ENCODE results near the gene ANO2. TPM values are rescaled to one million over a fixed set of nuclear protein-coding genes. Genes with fewer than 3 reads are reported as not detected.

The ANO2 gene
- total and polyA plus RNA-seq, 4 donors, result 0.03 to 0.25 (median 0.15) TPM

DNA sequence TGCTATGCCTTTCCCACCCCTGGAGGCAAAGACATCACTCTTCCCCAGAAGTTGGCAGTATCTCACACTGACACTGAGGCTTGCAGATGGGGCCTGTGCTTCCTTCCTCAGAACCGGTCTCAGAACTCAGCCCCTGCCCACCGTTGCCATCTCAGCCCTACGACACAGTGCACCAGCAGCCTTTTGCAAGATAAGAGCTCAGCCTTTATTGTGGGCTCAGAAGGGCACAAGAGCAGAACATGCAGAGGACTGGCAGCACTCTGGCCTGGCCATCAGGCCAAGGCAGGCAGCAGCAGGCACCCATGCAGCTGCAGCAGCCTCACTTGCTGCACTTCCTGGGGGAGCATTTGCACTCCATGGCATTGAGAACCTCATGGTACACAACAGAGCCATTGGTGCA, 3.6 kb upstream of the ANO2 start:
- 77% methylated on average over 3 of the region's 3 CpGs for WGBS
- H3K9ac ChIP-seq (ENCODE audit: low read depth in 1 of 2, low read length in 2 of 2), result no peak overlapping the region
- H3K27me3 ChIP-seq (ENCODE audit: control insufficient read depth in 4 of 4, insufficient read depth in 4 of 4, low read length in 3 of 4), result peaks cover 0 to 11% (median 8%) of the 10 kb centered on the region in 4 donors
- no peaks in the 10 kb centered on the region for H3K36me3 ChIP-seq (ENCODE audit: control insufficient read depth in 4 of 4, insufficient read depth in 3 of 4, low read depth in 1 of 4, low read length in 3 of 4)
- DNase-seq (ENCODE audit: low spot score), result no peak
- TF ChIP-seq, protein P1, sequence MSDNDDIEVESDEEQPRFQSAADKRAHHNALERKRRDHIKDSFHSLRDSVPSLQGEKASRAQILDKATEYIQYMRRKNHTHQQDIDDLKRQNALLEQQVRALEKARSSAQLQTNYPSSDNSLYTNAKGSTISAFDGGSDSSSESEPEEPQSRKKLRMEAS (IDR thresholded peaks at IDR 0.05), result no peak
- TF ChIP-seq GABPA (IDR thresholded peaks at IDR 0.05 in 1 of 2, conservative IDR thresholded peaks at IDR 0.05 in 1 of 2), result no peak
- H3K4me3 ChIP-seq (ENCODE audit: low read depth in 1 of 3, low read length in 3 of 3), result no peak overlapping the region
- no peaks in the 10 kb centered on the region for H3K9me3 ChIP-seq (ENCODE audit: control insufficient read depth in 4 of 4, low read length in 3 of 4)
- H3K4me1 ChIP-seq (ENCODE audit: control insufficient read depth in 4 of 4, insufficient read depth in 4 of 4, low read length in 3 of 4), result peaks cover 0 to 10% (median 6%) of the 10 kb centered on the region in 4 donors
- no peak overlapping the region for H3K27ac ChIP-seq (ENCODE audit: low read depth in 1 of 2, low read length in 2 of 2)

DNA sequence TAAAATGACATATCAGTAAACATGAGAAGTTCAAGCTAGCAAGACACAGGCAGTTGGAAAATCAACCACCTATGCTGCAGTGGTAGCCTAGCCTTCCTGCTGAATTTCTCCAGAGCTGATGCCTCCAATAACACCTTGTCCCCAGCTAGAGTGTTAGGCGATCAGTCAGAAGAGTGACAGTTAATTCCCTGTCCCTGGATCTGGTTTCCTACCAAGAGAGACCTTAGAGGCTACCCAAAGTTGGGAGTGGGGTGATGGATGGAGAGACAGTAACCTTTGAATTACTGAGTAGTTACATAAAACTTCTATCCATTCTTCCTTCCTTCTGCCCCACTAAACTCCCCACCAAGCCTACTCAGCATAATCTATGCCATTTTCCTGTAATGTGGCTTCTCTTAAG, 1.9 kb upstream of the ANO2 start:
- Histone ChIP-seq H3K9me3 (ENCODE audit: control insufficient read depth in 4 of 4, low read length in 3 of 4) (no peaks in the 10 kb centered on the region), H3K4me3 (ENCODE audit: low read depth in 1 of 3, low read length in 3 of 3) (no peak overlapping the region), H3K27me3 (ENCODE audit: control insufficient read depth in 4 of 4, insufficient read depth in 4 of 4, low read length in 3 of 4) (peaks cover 0 to 11% (median 8%) of the 10 kb centered on the region in 4 donors), H3K27ac (ENCODE audit: low read depth in 1 of 2, low read length in 2 of 2) (no peak overlapping the region), H3K4me1 (ENCODE audit: control insufficient read depth in 4 of 4, insufficient read depth in 4 of 4, low read length in 3 of 4) (peaks cover 0 to 10% (median 6%) of the 10 kb centered on the region in 4 donors), H3K36me3 (ENCODE audit: control insufficient read depth in 4 of 4, insufficient read depth in 3 of 4, low read depth in 1 of 4, low read length in 3 of 4) (no peaks in the 10 kb centered on the region), H3K9ac (ENCODE audit: low read depth in 1 of 2, low read length in 2 of 2) (no peak overlapping the region)
- 86% methylated on average over 1 of the region's 1 CpG for WGBS
- no peak for TF ChIP-seq EGR1 (IDR thresholded peaks at IDR 0.05; ENCODE audit: low read depth in 2 of 2)
- TF ChIP-seq HNF4A (conservative IDR thresholded peaks at IDR 0.05), result no peak
- TF ChIP-seq, protein P2, sequence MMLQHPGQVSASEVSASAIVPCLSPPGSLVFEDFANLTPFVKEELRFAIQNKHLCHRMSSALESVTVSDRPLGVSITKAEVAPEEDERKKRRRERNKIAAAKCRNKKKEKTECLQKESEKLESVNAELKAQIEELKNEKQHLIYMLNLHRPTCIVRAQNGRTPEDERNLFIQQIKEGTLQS (IDR thresholded peaks at IDR 0.05), result no peak
- TF ChIP-seq FOXA2 (IDR thresholded peaks at IDR 0.05), result no peak
- TF ChIP-seq NR2F2 (IDR thresholded peaks at IDR 0.05), result no peak
- no peak for TF ChIP-seq FOXA1 (IDR thresholded peaks at IDR 0.05)
- TF ChIP-seq RXRA (IDR thresholded peaks at IDR 0.05), result no peak
- TF ChIP-seq, protein P3, sequence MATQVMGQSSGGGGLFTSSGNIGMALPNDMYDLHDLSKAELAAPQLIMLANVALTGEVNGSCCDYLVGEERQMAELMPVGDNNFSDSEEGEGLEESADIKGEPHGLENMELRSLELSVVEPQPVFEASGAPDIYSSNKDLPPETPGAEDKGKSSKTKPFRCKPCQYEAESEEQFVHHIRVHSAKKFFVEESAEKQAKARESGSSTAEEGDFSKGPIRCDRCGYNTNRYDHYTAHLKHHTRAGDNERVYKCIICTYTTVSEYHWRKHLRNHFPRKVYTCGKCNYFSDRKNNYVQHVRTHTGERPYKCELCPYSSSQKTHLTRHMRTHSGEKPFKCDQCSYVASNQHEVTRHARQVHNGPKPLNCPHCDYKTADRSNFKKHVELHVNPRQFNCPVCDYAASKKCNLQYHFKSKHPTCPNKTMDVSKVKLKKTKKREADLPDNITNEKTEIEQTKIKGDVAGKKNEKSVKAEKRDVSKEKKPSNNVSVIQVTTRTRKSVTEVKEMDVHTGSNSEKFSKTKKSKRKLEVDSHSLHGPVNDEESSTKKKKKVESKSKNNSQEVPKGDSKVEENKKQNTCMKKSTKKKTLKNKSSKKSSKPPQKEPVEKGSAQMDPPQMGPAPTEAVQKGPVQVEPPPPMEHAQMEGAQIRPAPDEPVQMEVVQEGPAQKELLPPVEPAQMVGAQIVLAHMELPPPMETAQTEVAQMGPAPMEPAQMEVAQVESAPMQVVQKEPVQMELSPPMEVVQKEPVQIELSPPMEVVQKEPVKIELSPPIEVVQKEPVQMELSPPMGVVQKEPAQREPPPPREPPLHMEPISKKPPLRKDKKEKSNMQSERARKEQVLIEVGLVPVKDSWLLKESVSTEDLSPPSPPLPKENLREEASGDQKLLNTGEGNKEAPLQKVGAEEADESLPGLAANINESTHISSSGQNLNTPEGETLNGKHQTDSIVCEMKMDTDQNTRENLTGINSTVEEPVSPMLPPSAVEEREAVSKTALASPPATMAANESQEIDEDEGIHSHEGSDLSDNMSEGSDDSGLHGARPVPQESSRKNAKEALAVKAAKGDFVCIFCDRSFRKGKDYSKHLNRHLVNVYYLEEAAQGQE (IDR thresholded peaks at IDR 0.05), result no peak
- no peak for TF ChIP-seq HNF4G (IDR thresholded peaks at IDR 0.05)
- no peak for TF ChIP-seq RAD21 (IDR thresholded peaks at IDR 0.05)
- no peak for TF ChIP-seq GABPA (IDR thresholded peaks at IDR 0.05 in 1 of 2, conservative IDR thresholded peaks at IDR 0.05 in 1 of 2)
- TF ChIP-seq, protein P4, sequence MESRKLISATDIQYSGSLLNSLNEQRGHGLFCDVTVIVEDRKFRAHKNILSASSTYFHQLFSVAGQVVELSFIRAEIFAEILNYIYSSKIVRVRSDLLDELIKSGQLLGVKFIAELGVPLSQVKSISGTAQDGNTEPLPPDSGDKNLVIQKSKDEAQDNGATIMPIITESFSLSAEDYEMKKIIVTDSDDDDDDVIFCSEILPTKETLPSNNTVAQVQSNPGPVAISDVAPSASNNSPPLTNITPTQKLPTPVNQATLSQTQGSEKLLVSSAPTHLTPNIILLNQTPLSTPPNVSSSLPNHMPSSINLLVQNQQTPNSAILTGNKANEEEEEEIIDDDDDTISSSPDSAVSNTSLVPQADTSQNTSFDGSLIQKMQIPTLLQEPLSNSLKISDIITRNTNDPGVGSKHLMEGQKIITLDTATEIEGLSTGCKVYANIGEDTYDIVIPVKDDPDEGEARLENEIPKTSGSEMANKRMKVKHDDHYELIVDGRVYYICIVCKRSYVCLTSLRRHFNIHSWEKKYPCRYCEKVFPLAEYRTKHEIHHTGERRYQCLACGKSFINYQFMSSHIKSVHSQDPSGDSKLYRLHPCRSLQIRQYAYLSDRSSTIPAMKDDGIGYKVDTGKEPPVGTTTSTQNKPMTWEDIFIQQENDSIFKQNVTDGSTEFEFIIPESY (IDR thresholded peaks at IDR 0.05), result no peak
- TF ChIP-seq, protein P1 (IDR thresholded peaks at IDR 0.05), result no peak
- TF ChIP-seq TAF1 (conservative IDR thresholded peaks at IDR 0.05), result no peak
- TF ChIP-seq JUND (IDR thresholded peaks at IDR 0.05), result no peak
- no peak for TF ChIP-seq YY1 (IDR thresholded peaks at IDR 0.05)
- TF ChIP-seq, protein P5, sequence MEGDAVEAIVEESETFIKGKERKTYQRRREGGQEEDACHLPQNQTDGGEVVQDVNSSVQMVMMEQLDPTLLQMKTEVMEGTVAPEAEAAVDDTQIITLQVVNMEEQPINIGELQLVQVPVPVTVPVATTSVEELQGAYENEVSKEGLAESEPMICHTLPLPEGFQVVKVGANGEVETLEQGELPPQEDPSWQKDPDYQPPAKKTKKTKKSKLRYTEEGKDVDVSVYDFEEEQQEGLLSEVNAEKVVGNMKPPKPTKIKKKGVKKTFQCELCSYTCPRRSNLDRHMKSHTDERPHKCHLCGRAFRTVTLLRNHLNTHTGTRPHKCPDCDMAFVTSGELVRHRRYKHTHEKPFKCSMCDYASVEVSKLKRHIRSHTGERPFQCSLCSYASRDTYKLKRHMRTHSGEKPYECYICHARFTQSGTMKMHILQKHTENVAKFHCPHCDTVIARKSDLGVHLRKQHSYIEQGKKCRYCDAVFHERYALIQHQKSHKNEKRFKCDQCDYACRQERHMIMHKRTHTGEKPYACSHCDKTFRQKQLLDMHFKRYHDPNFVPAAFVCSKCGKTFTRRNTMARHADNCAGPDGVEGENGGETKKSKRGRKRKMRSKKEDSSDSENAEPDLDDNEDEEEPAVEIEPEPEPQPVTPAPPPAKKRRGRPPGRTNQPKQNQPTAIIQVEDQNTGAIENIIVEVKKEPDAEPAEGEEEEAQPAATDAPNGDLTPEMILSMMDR (IDR thresholded peaks at IDR 0.05; ENCODE audit: low read depth, low read length, missing input control), result no peak
- TF ChIP-seq SP1 (IDR thresholded peaks at IDR 0.05), result no peak
- DNase-seq (ENCODE audit: low spot score), result no peak

Measured in liver (tissue), 9 donors.